ENCODE data around the gene DAPP1.

GRCh38 chr4:99891351-99891750 is 74.7 kb downstream of the DAPP1 start:
- TF ChIP-seq EZH2 (IDR thresholded peaks at IDR 0.05; ENCODE audit: low read length, missing control alignments) = no peak
- TF ChIP-seq, protein P1, sequence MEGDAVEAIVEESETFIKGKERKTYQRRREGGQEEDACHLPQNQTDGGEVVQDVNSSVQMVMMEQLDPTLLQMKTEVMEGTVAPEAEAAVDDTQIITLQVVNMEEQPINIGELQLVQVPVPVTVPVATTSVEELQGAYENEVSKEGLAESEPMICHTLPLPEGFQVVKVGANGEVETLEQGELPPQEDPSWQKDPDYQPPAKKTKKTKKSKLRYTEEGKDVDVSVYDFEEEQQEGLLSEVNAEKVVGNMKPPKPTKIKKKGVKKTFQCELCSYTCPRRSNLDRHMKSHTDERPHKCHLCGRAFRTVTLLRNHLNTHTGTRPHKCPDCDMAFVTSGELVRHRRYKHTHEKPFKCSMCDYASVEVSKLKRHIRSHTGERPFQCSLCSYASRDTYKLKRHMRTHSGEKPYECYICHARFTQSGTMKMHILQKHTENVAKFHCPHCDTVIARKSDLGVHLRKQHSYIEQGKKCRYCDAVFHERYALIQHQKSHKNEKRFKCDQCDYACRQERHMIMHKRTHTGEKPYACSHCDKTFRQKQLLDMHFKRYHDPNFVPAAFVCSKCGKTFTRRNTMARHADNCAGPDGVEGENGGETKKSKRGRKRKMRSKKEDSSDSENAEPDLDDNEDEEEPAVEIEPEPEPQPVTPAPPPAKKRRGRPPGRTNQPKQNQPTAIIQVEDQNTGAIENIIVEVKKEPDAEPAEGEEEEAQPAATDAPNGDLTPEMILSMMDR (conservative IDR thresholded peaks at IDR 0.05 in 1 of 2, IDR thresholded peaks at IDR 0.05 in 1 of 2; ENCODE audit: low read depth in 1 of 2, low read length in 2 of 2) = no peak

All from fibroblast of lung (primary cell).